Esophagus squamous epithelium (tissue), 4 donors: ENCODE results near the gene DNAJA1.

Experiments
- POLR2A ChIP-seq, 4 donors: fragments of 450-650 bp; IDR thresholded peaks; one replicate each; pipeline ENCODE4 v1.6.1; 2017; ENCODE audit warnings: antibody characterized with exemption in 4 of 4, mild to moderate bottlenecking in 4 of 4, moderate library complexity in 3 of 4
- TF ChIP-seq, protein P1 (sequence below), 6 experiments: fragments of 450-650 bp in 4 of 6; fragments of 200-600 bp in 2 of 6; sonication (generic) in 2 of 6; IDR thresholded peaks; one replicate each; pipeline ENCODE4 v1.5.1; 2016 to 2019; ENCODE audit warnings: antibody characterized with exemption in 6 of 6, mild to moderate bottlenecking in 4 of 6, moderate library complexity in 4 of 6

DNA sequence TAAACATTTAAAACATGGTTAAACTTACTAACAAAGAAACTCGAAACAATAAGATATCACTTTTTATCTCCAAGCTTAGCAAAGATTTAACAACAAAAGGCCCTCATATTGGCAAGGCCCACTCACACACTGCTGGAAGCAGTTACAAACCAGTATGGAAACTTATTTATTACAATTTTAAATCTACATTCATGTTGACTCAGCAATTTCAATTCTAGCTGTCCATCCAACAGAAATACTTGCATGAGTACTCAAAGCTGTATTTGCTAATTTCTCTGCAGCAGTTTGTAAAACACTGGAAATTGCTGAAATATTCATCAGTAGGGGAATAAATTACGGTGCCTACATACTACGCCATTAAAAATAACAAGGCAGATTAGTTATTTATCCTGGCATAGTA is 2.8 kb upstream of the DNAJA1 start:
- TF ChIP-seq, protein P1, sequence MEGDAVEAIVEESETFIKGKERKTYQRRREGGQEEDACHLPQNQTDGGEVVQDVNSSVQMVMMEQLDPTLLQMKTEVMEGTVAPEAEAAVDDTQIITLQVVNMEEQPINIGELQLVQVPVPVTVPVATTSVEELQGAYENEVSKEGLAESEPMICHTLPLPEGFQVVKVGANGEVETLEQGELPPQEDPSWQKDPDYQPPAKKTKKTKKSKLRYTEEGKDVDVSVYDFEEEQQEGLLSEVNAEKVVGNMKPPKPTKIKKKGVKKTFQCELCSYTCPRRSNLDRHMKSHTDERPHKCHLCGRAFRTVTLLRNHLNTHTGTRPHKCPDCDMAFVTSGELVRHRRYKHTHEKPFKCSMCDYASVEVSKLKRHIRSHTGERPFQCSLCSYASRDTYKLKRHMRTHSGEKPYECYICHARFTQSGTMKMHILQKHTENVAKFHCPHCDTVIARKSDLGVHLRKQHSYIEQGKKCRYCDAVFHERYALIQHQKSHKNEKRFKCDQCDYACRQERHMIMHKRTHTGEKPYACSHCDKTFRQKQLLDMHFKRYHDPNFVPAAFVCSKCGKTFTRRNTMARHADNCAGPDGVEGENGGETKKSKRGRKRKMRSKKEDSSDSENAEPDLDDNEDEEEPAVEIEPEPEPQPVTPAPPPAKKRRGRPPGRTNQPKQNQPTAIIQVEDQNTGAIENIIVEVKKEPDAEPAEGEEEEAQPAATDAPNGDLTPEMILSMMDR (IDR thresholded peaks at IDR 0.05), result no peak
- no peak for TF ChIP-seq POLR2A (IDR thresholded peaks at IDR 0.05)
